GM21825 (cell line): ENCODE measurements around the gene KCTD11.
A peak's percentile ranks its signal among the peaks of the same experiment; 100 is the strongest.
"Not testable (repeated sequence)": the region's sequence is repeated elsewhere in the genome, so short reads cannot be mapped to it uniquely, and the experiment has no call there.

ENCODE experiments used
- ATAC-seq: cut with Tn5 transposase; IDR thresholded peaks from one replicate; pipeline ENCODE4 v1.9.1; 2021; ENCODE audit warnings: mild to moderate bottlenecking, moderate library complexity; ENCODE audit not compliant: unreplicated experiment

KCTD11 gene

GRCh38 chr17:7322520-7323194 is 29.3 kb upstream of the KCTD11 start:
- ATAC-seq = no peak

GRCh38 chr17:7323731-7324437 is 28.1 kb upstream of the KCTD11 start:
- ATAC-seq = no peak

- no peak for ATAC-seq
Observed at GRCh38 chr17:7324438-7324779, 27.6 kb upstream of the KCTD11 start.

DNA sequence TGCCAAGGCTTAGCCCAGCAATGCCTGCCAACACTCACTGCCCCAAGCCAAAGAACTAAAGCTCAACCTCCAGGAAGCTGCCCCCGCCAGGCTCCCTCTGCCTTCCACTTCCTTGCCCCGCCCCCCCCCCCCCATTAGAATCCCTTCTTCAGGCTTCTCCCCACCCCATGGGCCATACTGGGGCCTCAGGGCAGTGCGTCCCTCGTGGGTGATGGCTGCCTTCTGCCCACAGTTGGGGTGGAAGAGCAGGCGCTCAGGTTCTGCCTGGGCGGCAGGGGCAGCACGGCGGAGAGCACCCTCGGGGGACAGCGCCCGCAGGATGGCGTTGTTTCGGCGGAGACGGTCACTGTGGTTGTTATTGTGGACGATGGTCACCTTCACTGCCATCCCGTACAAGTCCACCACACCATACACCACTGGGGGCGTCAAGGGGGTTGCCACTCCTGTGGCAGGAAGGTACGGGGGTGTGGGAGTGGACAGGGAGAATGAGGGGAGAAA is 26.9 kb upstream of the KCTD11 start:
- ATAC-seq = no peak

- ATAC-seq = no peak
Observed at GRCh38 chr17:7326186-7326585, 25.8 kb upstream of the KCTD11 start.

DNA sequence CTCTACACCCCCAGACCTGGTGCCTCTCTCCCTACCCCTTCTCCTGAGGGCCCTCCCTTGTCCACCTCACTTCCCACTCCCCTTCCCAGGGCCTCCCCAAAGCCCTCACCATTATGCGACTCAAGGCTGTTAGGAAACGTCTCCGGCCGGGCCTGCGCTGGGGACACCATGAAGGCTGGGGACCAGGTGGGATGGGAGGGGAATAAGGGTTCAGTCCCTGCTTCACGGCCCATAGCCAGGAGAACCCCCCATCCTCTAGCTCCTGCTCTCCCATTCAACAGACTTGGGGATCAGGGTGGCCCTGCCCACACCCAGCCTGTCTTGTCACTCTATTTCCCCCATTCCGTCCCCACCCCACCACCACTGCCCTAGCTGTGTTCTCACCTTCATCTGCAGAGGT is 24.9 kb upstream of the KCTD11 start:
- ATAC-seq = no peak

- ATAC-seq = no peak
Observed at GRCh38 chr17:7327501-7327900, 24.5 kb upstream of the KCTD11 start.

GRCh38 chr17:7328009-7328408 is 24.0 kb upstream of the KCTD11 start:
- no peak for ATAC-seq

DNA sequence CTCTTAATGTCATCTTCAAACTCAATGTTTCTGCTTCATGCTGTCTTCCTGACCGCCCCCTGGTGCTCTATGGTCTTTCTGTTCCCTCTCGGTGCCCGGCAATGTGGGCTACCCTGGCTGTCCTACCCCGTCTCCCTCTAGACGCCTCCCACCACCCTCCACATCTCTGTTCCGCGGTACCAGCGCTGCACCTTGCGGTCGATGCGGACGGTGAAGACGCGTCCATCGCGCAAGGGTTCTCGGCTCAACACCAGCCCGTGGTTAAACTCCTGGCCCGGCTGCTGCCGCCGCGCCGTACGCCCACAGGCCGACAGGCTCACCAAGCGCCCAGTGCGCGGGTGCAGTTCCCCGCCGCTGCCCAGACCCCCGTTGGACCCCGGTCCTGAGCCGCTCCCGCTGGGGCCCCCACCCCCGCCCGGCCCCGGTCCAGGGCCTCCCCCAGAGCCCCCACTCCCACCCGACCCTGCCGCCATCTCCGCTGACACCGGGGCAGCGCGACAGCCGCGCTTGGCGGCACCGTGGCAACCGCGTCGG is 23.1 kb upstream of the KCTD11 start, which contains the start of gene NEURL4:
Gene NEURL4 (minus strand): TSS at position 496 of the 534 bp plus-strand sequence. CDS start 23 bp downstream, at position 473.
- ATAC-seq = no peak

DNA sequence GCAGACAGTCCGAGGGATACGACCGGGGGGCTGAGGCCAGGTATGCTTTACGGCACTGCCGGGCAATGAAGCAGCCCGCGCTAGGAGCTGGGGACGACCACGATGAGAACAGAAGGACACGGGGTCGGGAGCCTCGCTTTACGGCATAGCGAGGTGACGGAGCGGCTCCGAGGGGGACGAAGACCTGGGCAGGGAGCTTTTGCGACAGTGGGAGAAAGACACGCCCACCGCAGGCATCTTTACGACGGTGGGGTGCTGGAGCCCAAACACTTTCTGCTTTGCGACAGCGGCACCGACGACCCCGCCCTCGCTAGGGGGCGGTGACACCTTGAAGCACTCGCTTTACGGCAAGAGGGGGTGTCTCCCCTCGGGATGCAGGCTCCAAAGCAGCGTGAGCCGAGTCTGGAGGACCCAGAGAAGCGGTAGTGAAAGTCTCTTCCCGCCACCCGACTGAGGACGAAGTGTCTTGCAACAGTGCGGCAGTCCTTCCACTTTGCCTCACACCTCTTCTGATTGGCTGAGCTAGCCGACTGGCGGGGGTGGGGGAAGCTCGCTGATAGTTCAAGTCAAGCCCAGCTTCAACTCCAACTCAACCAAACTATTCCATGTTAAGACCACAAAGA is 22.5 kb upstream of the KCTD11 start:
- ATAC-seq = peak; percentile 48

- peak; percentile 23 for ATAC-seq
Observed at GRCh38 chr17:7329997-7330637, 21.8 kb upstream of the KCTD11 start.

DNA sequence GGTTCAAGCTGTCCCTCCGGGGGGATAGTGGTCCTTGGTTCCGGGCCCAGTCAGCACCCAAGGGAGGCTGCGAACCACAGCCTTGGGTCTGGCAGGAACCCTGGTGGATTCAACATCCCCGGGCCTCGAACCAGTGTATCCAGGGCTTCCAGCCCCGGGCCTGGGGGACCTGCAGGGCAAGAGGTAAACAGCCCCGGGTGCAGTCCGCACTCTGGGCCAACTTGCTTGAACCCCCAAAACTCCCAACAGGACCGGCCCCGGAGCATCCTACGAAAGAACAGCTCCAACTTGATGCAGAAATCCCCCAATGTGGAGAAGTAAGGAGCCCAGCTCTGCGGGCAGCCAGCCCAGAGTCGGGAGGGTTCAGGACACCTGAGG is 21.3 kb upstream of the KCTD11 start:
- no peak for ATAC-seq

DNA sequence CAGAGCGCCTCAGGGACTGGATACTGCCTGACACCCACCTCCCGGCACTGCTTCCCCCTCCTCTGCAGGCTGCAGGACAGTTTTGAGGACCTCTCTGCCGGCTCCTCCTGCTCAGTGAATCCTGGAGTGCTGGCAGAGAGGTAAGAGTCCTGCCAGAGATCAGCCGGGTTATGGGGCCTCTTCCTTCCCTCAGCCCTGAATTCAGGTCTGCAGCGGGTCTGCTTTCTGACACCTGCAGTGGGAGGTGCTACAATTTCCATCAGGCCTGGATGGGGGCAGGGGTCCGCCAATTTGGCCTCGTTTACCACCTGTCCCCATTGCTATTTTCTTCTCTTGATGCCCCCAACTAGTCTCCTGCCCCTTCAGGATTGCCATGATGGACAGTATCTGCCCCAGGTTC is 19.9 kb upstream of the KCTD11 start:
- no peak for ATAC-seq

DNA sequence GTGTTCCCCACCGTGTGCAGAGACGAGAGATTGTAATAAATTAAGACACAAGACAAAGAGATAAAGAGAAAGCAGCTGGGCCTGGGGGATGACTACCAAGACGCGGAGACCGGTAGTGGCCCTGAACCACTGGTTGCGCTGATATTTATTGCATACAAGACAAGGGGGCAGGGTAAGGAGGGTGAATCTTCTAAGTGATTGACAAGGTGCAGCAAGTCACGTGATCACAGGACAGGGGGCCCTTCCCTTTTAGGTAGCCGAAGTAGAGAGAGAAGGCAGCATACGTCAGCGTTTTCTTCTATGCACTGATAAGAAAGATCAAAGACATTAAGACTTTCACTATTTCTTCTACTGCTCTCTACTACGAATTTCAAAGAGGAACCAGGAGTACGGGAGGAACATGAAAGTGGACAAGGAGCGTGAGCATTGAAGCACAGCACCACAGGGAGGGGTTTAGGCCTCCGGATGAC is 19.3 kb upstream of the KCTD11 start:
- ATAC-seq = not testable (repeated sequence)

DNA sequence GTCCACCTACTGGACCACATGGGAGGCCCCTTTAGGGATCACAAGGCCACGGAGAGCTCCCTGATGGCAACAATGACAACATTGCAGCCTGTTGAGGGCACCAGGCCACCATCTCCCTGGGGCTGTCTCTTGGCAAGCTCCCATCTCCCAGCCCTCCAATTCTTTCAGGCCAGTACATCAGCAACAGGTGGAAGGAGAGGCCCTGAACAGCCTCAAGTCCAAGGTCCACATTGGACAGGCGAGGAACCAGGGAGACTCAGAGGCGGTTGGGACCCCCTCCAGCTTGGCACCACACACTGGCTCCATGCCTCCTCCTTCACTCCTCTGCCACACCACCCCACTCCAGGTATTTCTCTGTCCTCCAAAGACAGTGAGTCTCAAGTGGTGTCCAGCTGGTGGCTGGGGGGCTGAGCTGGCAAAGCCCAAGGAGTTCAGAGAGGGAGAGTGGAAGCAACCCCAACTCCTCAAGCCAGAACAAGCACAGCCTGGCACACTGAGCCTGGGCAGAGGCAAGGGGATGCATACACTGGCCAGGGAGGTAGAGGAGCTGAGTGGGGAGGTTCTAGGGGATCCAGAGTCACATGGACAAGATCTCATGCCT is 16.9 kb upstream of the KCTD11 start:
- ATAC-seq = no peak

DNA sequence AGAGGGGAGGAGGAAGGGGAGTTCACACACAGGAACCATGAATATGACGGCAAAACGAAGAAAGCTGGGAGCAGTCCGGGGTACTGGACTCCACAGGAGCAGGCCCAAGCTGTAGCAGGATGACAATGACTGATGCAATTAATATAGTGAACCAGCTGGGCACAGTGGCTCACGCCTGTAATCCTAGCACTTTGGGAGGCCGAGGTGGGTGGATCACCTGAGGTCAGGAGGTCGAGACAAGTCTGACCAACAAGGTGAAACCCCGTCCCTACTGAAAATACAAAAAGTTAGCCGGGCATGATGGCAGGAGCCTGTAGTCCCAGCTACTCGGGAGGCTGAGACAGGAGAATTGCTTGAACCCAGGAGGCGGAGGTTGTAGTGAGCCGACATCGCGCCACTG is 16.2 kb upstream of the KCTD11 start:
- ATAC-seq = not testable (repeated sequence)

DNA sequence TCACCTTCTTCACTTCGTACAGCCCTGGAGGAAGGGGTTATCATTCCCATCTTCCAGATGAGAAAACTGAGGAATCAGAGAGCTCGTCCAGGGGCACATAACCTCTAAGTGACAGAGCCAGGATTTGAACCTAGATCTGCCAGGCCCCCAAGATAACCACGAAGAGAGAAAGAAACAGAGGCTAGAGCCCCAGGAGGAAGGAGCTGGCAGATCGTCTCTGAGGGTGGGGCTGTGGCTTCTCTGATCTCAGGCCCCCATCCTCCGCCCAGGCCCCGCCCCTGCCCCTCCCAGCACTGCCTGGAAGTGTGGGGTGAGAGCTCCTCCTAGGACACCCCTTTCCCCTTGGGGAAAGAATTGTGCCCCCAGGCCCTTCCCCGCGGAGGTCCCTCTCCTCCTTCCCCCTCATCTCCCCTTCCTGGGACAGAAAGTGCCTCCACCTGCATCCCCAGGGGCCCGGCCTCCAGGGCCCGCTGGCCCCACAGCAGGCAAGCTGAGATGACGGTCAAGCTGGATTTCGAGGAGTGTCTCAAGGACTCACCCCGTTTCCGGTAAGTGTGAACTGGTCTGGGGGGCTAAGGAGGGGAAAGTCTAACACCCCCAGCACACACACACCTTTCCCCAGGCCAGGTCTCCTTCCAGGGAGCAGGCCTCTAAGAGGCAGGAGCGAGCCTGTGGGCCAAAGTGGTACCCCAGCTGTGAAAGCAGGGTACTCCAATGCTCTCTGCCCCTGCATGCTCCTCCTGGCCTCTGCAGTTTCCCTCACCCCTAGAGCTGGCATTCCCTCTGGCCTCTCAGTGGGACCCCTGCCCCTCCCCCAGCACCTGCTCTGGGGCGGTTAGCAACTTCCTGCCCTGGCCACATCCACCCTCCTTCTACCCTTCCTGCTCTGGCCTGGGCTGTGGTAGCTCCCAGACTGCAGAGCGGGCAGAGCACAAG is 15.5 kb upstream of the KCTD11 start, which contains the start of gene ACAP1:
Gene ACAP1 (plus strand): TSS at position 290 of the 936 bp plus-strand sequence. CDS start 206 bp downstream, at position 496.
- ATAC-seq = peak; percentile 63

DNA sequence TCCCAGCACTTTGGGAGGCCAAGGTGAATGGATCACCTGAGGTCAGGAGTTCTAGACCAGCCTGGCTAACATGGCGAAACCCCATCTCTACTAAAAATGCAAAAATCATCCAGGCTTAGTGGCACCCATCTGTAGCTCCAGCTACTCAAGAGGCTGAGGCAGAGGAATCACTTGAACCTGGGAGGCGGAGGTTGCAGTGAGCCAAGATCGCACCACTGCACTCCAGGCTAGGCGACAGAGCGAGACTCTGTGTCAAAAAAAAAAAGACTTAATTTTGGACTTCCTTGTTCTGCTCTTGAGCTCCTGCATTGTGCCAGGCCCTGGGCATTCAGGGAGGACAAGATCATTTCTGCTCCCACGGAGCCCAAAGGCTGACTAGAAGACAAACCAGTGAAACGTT is 14.4 kb upstream of the KCTD11 start:
- not testable (repeated sequence) for ATAC-seq

GRCh38 chr17:7340179-7340578 is 11.8 kb upstream of the KCTD11 start:
- no peak for ATAC-seq
